ENCODE results near the gene ADARB2.

The ADARB2 gene

GRCh38 chr10:1156616-1156886 lies 580.8 kb downstream of the ADARB2 start:
- no peak for DNase-seq

- peak; percentile 36 for DNase-seq
Observed at GRCh38 chr10:1155791-1156615, 581.3 kb downstream of the ADARB2 start.

GRCh38 chr10:1154531-1155295 lies 582.6 kb downstream of the ADARB2 start:
- peak; percentile 43 for DNase-seq

GRCh38 chr10:1153805-1154351 lies 583.4 kb downstream of the ADARB2 start:
- DNase-seq: peak; percentile 40

- no peak for DNase-seq
Observed at GRCh38 chr10:1153251-1153763, 584.0 kb downstream of the ADARB2 start.

GRCh38 chr10:1152386-1153250 lies 584.7 kb downstream of the ADARB2 start:
- DNase-seq: peak; percentile 35

GRCh38 chr10:1151076-1152033 lies 586.0 kb downstream of the ADARB2 start:
- DNase-seq: peak; percentile 17

- peak; percentile 26 for DNase-seq
Observed at GRCh38 chr10:1150638-1150955, 586.7 kb downstream of the ADARB2 start.

- DNase-seq: no peak
Observed at GRCh38 chr10:1149793-1150637, 587.3 kb downstream of the ADARB2 start.

- DNase-seq: no peak
Observed at GRCh38 chr10:1148855-1149605, 588.3 kb downstream of the ADARB2 start.

GRCh38 chr10:1147810-1148209 lies 589.5 kb downstream of the ADARB2 start:
- DNase-seq: no peak

GRCh38 chr10:1142596-1142995 lies 594.7 kb downstream of the ADARB2 start:
- no peak for DNase-seq

GRCh38 chr10:1141701-1142100 lies 595.6 kb downstream of the ADARB2 start:
- DNase-seq: no peak

GRCh38 chr10:1141261-1141660 lies 596.1 kb downstream of the ADARB2 start:
- no peak for DNase-seq

GRCh38 chr10:1138529-1138928 lies 598.8 kb downstream of the ADARB2 start:
- DNase-seq: no peak

GRCh38 chr10:1137499-1138163 lies 599.7 kb downstream of the ADARB2 start:
- DNase-seq: peak; percentile 28

- DNase-seq: no peak
Observed at GRCh38 chr10:1136268-1136667, 601.1 kb downstream of the ADARB2 start.

- DNase-seq: peak; percentile 42
Observed at GRCh38 chr10:1134156-1134555, 603.2 kb downstream of the ADARB2 start.

GRCh38 chr10:1133495-1134045 lies 603.8 kb downstream of the ADARB2 start:
- peak; percentile 50 for DNase-seq
